WTC11 (cell line): ENCODE results near the gene RGS7.

Source experiments
- ELF4 ChIP-seq: sonication (generic); formaldehyde crosslinking; IDR thresholded peaks from 2 replicates; pipeline ENCODE4 v1.8.1; 2022; ENCODE audit warnings: low read depth, mild to moderate bottlenecking, moderate library complexity, missing genetic modification reagents
- FOXJ3 ChIP-seq: sonication (generic); formaldehyde crosslinking; IDR thresholded peaks from 2 replicates; pipeline ENCODE4 v1.9.0; 2021; ENCODE audit warnings: missing genetic modification reagents, mild to moderate bottlenecking, borderline replicate concordance
- JUN ChIP-seq: sonication (generic); formaldehyde crosslinking; IDR thresholded peaks from 2 replicates; pipeline ENCODE4 v1.8.0; 2023; ENCODE audit warnings: mild to moderate bottlenecking, missing genetic modification reagents
- NR2C2 ChIP-seq: sonication (generic); formaldehyde crosslinking; IDR thresholded peaks from 2 replicates; pipeline ENCODE4 v1.8.0; 2022; ENCODE audit warnings: mild to moderate bottlenecking, missing genetic modification reagents
- TCF7 ChIP-seq: sonication (generic); formaldehyde crosslinking; IDR thresholded peaks from 2 replicates; pipeline ENCODE4 v1.8.0; 2022; ENCODE audit warnings: mild to moderate bottlenecking, low read depth, missing genetic modification reagents, moderate library complexity
- ZNF423 ChIP-seq: fragments of 250-450 bp; sonication (Bioruptor Pico); IDR thresholded peaks from 2 replicates; pipeline ENCODE4 v2.1.2; 2022; ENCODE audit warnings: mild to moderate bottlenecking, moderate library complexity
- TF ChIP-seq, protein P1 (sequence below): fragments of 250-450 bp; sonication (Bioruptor Pico); IDR thresholded peaks from 2 replicates; pipeline ENCODE4 v1.9.0; 2021; ENCODE audit warnings: mild to moderate bottlenecking
- TF ChIP-seq, protein P2 (sequence below): fragments of 200-600 bp; IDR thresholded peaks from 2 replicates; pipeline ENCODE4 v1.8.0; 2022; ENCODE audit warnings: antibody characterized with exemption
- TF ChIP-seq, protein P3 (sequence below): sonication (generic); formaldehyde crosslinking; IDR thresholded peaks from 2 replicates; pipeline ENCODE4 v1.8.0; 2022; ENCODE audit warnings: mild to moderate bottlenecking, missing genetic modification reagents
- TF ChIP-seq, protein P4 (sequence below): sonication (generic); formaldehyde crosslinking; IDR thresholded peaks from 2 replicates; pipeline ENCODE4 v1.8.0; 2022; ENCODE audit warnings: mild to moderate bottlenecking, missing genetic modification reagents
- TF ChIP-seq, protein P5 (sequence below): sonication (generic); formaldehyde crosslinking; IDR thresholded peaks from 2 replicates; pipeline ENCODE4 v1.8.1; 2023; ENCODE audit warnings: mild to moderate bottlenecking, missing genetic modification reagents, moderate library complexity

DNA sequence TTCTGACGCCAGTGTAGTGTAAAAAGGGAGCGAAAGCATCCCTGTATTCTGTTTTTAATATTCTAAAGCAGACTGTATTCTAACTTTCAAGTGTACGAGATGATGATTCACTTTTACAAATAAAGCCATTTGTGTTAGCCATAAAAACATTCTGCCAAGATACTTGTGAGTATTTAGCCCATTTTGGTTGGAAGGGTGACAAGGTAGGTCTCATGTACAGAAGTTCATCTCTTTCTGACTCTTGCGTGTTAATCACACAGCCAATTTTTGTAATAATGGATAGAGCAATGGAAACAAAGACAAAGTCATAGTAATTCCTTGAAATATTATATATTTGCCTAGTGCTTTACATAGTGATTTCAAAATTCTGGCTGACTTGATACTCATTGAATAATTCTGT lies 619.7 kb downstream of the RGS7 start:
- TF ChIP-seq, protein P1, sequence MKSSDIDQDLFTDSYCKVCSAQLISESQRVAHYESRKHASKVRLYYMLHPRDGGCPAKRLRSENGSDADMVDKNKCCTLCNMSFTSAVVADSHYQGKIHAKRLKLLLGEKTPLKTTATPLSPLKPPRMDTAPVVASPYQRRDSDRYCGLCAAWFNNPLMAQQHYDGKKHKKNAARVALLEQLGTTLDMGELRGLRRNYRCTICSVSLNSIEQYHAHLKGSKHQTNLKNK: no peak
- TF ChIP-seq, protein P2, sequence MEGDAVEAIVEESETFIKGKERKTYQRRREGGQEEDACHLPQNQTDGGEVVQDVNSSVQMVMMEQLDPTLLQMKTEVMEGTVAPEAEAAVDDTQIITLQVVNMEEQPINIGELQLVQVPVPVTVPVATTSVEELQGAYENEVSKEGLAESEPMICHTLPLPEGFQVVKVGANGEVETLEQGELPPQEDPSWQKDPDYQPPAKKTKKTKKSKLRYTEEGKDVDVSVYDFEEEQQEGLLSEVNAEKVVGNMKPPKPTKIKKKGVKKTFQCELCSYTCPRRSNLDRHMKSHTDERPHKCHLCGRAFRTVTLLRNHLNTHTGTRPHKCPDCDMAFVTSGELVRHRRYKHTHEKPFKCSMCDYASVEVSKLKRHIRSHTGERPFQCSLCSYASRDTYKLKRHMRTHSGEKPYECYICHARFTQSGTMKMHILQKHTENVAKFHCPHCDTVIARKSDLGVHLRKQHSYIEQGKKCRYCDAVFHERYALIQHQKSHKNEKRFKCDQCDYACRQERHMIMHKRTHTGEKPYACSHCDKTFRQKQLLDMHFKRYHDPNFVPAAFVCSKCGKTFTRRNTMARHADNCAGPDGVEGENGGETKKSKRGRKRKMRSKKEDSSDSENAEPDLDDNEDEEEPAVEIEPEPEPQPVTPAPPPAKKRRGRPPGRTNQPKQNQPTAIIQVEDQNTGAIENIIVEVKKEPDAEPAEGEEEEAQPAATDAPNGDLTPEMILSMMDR: no peak
- no peak for TF ChIP-seq TCF7
- TF ChIP-seq, protein P3, sequence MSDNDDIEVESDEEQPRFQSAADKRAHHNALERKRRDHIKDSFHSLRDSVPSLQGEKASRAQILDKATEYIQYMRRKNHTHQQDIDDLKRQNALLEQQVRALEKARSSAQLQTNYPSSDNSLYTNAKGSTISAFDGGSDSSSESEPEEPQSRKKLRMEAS: no peak
- TF ChIP-seq JUN (CRISPR knock-in tag): no peak
- TF ChIP-seq, protein P4, sequence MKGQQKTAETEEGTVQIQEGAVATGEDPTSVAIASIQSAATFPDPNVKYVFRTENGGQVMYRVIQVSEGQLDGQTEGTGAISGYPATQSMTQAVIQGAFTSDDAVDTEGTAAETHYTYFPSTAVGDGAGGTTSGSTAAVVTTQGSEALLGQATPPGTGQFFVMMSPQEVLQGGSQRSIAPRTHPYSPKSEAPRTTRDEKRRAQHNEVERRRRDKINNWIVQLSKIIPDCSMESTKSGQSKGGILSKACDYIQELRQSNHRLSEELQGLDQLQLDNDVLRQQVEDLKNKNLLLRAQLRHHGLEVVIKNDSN: no peak
- no peak for TF ChIP-seq FOXJ3 (CRISPR knock-in tag)
- TF ChIP-seq NR2C2 (CRISPR knock-in tag): no peak
- TF ChIP-seq ELF4 (CRISPR knock-in tag): no peak
- no peak for TF ChIP-seq ZNF423
- TF ChIP-seq, protein P5, sequence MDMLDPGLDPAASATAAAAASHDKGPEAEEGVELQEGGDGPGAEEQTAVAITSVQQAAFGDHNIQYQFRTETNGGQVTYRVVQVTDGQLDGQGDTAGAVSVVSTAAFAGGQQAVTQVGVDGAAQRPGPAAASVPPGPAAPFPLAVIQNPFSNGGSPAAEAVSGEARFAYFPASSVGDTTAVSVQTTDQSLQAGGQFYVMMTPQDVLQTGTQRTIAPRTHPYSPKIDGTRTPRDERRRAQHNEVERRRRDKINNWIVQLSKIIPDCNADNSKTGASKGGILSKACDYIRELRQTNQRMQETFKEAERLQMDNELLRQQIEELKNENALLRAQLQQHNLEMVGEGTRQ (CRISPR knock-in tag): no peak
